ENCODE data around the gene TADA2A. TPM values are rescaled to one million over a fixed set of nuclear protein-coding genes. Genes with fewer than 3 reads are reported as not detected.

TADA2A gene
- total RNA-seq: 10 to 100 TPM; 11.5 to 28.1 (median 16.0) TPM

- DNase-seq (ENCODE audit: low spot score): peak; percentile 41
- TF ChIP-seq CTCF (IDR thresholded peaks at IDR 0.05): no peak
- peak; percentile 98 for ATAC-seq (ENCODE audit: low FRiP score)
These were observed at the start of gene TADA2A, which contains the start of gene ACACA for GRCh38 chr17:37406635-37407461. TSS of gene TADA2A (plus strand) at chr17:37406886. CDS start at chr17:37411366, 4,480 bp downstream. TSS of gene ACACA (minus strand) at chr17:37406836. CDS start at chr17:37406299, 537 bp downstream.

- ATAC-seq (ENCODE audit: low FRiP score) (peak; percentile 43), DNase-seq (ENCODE audit: low spot score) (peak; percentile 28)
- no peak for TF ChIP-seq CTCF (IDR thresholded peaks at IDR 0.05)
These were observed 48.4 kb upstream of the TADA2A start for GRCh38 chr17:37358098-37358829.

GRCh38 chr17:37358830-37359681 lies 47.6 kb upstream of the TADA2A start:
- ATAC-seq (ENCODE audit: low FRiP score) (peak; percentile 99), DNase-seq (ENCODE audit: low spot score) (peak; percentile 79)
- TF ChIP-seq CTCF (IDR thresholded peaks at IDR 0.05): no peak

GRCh38 chr17:37359682-37360188 lies 47.0 kb upstream of the TADA2A start:
- ATAC-seq (ENCODE audit: low FRiP score) (peak; percentile 3), DNase-seq (ENCODE audit: low spot score) (peak; percentile 57)
- no peak for TF ChIP-seq CTCF (IDR thresholded peaks at IDR 0.05)

- TF ChIP-seq CTCF (IDR thresholded peaks at IDR 0.05): no peak
- ATAC-seq (ENCODE audit: low FRiP score): no peak
- no peak for DNase-seq (ENCODE audit: low spot score)
These were observed 46.1 kb upstream of the TADA2A start for GRCh38 chr17:37360632-37361031.

GRCh38 chr17:37361543-37361942 lies 45.1 kb upstream of the TADA2A start:
- TF ChIP-seq CTCF (IDR thresholded peaks at IDR 0.05): no peak
- DNase-seq (ENCODE audit: low spot score) (no peak), ATAC-seq (ENCODE audit: low FRiP score) (no peak)
